Neural cell (in vitro differentiated cells): ENCODE data around the gene ZAP70. TPM values are rescaled to one million over a fixed set of nuclear protein-coding genes. Genes with fewer than 3 reads are reported as not detected.
A peak's percentile ranks its signal among the peaks of the same experiment; 100 is the strongest.

Experiments used
- H2AFZ ChIP-seq: fragments of 200-600, 300-800 bp; sonication (generic), shearing (Covaris generic); 2 replicates; pipeline ENCODE4 v1.6.0; 2014; ENCODE audit warnings: low read depth, mild to moderate bottlenecking, antibody characterized with exemption, low read length, moderate library complexity
- H3F3A ChIP-seq: fragments of 200-600 bp; shearing (Covaris generic); 2 replicates; pipeline ENCODE4 v1.6.1; 2016; ENCODE audit warnings: mild to moderate bottlenecking, moderate library complexity, mixed read lengths, antibody characterized with exemption, low read length; ENCODE audit not compliant: insufficient read depth, poor library complexity, severe bottlenecking
- H3K27ac ChIP-seq: fragments of 200-600, 300-800 bp; sonication (generic), shearing (Covaris generic); 2 replicates; pipeline ENCODE4 v1.5.1; 2014; ENCODE audit warnings: mild to moderate bottlenecking, low read length, moderate library complexity
- H3K27me3 ChIP-seq: fragments of 300-800, 200-600 bp; sonication (generic), shearing (Covaris generic); 2 replicates; pipeline ENCODE4 v1.6.0; 2014; ENCODE audit warnings: mild to moderate bottlenecking, low read depth, low read length, moderate library complexity; ENCODE audit not compliant: insufficient read depth
- H3K36me3 ChIP-seq: fragments of 300-800, 200-600 bp; sonication (generic), shearing (Covaris generic); 2 replicates; pipeline ENCODE4 v1.5.1; 2014; ENCODE audit warnings: mild to moderate bottlenecking, antibody characterized with exemption, low read length, moderate library complexity; ENCODE audit not compliant: insufficient read depth
- H3K4me2 ChIP-seq: fragments of 300-800, 200-600 bp; sonication (generic), shearing (Covaris generic); 2 replicates; pipeline ENCODE4 v1.6.0; 2014; ENCODE audit warnings: mild to moderate bottlenecking, low read length
- H3K4me3 ChIP-seq: fragments of 300-800, 200-600 bp; sonication (generic), shearing (Covaris generic); 2 replicates; pipeline ENCODE4 v1.5.1; 2014; ENCODE audit warnings: mild to moderate bottlenecking, low read length, moderate library complexity
- H3K79me2 ChIP-seq: fragments of 200-600 bp; shearing (Covaris generic); replicated peaks from 2 replicates; pipeline ENCODE4 v1.6.0; 2014; ENCODE audit warnings: mild to moderate bottlenecking, low read length, moderate library complexity; ENCODE audit not compliant: insufficient read depth
- H3K9ac ChIP-seq: fragments of 300-800, 200-600 bp; sonication (generic), shearing (Covaris generic); 2 replicates; pipeline ENCODE4 v1.6.1; 2016; ENCODE audit warnings: mild to moderate bottlenecking, low read length, mixed read lengths
- H3K9me2 ChIP-seq: fragments of 200-600 bp; shearing (Covaris generic); 2 replicates; pipeline ENCODE4 v1.6.1; 2016; ENCODE audit warnings: mild to moderate bottlenecking, low read length, mixed read lengths; ENCODE audit not compliant: insufficient read depth
- H3K9me3 ChIP-seq: fragments of 200-600, 300-800 bp; sonication (generic), shearing (Covaris generic); 2 replicates; pipeline ENCODE4 v1.6.1; 2016; ENCODE audit warnings: mild to moderate bottlenecking, mixed run types, low read length, moderate library complexity, mixed read lengths
- H4K20me1 ChIP-seq: fragments of 200-600 bp; shearing (Covaris generic); 2 replicates; pipeline ENCODE4 v1.6.1; 2016; ENCODE audit warnings: mild to moderate bottlenecking, mixed run types; ENCODE audit not compliant: insufficient read depth
- CTCF ChIP-seq: fragments of 450-650 bp; IDR thresholded peaks from 2 replicates; pipeline ENCODE4 v1.5.1; 2014; ENCODE audit warnings: antibody characterized with exemption, mild to moderate bottlenecking, moderate library complexity; ENCODE audit not compliant: poor library complexity, severe bottlenecking
- EP300 ChIP-seq: fragments of 450-650 bp; conservative IDR thresholded peaks from 2 replicates; pipeline ENCODE4 v1.6.1; 2014; ENCODE audit warnings: antibody characterized with exemption, mild to moderate bottlenecking, moderate library complexity; ENCODE audit not compliant: poor library complexity, severe bottlenecking
- EZH2 ChIP-seq: fragments of 200-600, 300-800 bp; shearing (Covaris generic), sonication (generic); IDR thresholded peaks from 2 replicates; pipeline ENCODE4 v1.6.1; 2014; ENCODE audit warnings: antibody characterized with exemption, low read length, borderline replicate concordance, mild to moderate bottlenecking; ENCODE audit not compliant: insufficient read depth, poor library complexity, severe bottlenecking
- MXI1 ChIP-seq: fragments of 450-650 bp; conservative IDR thresholded peaks from 2 replicates; pipeline ENCODE4 v1.6.1; 2014; ENCODE audit warnings: antibody characterized with exemption, mild to moderate bottlenecking; ENCODE audit not compliant: poor library complexity, severe bottlenecking
- POLR2AphosphoS5 ChIP-seq: IDR thresholded peaks from 2 replicates; pipeline ENCODE4 v1.6.1; 2012
- RAD21 ChIP-seq: fragments of 450-650 bp; conservative IDR thresholded peaks from 2 replicates; pipeline ENCODE4 v1.6.1; 2014; ENCODE audit warnings: antibody characterized with exemption, mild to moderate bottlenecking, moderate library complexity
- REST ChIP-seq: IDR thresholded peaks from 2 replicates; pipeline ENCODE4 v1.6.1; 2012; ENCODE audit warnings: borderline replicate concordance
- SMC3 ChIP-seq: fragments of 450-650 bp; conservative IDR thresholded peaks from 2 replicates; pipeline ENCODE4 v1.6.1; 2014; ENCODE audit warnings: antibody characterized with exemption, mild to moderate bottlenecking, moderate library complexity; ENCODE audit not compliant: poor library complexity
- TAF1 ChIP-seq: IDR thresholded peaks from 2 replicates; pipeline ENCODE4 v1.6.1; 2012; ENCODE audit warnings: low read depth
- polyA plus RNA-seq: library from polyadenylated mRNA; depleted of rRNA; stranded (reverse); fragments of >200 nt; gene quantifications from 2 replicates; pipeline ENCODE4 v1.2.3, GENCODE V29; 2014

The ZAP70 gene
- polyA plus RNA-seq, 1 donor from 2014 or later = 0.59 TPM

- TF ChIP-seq SMC3 (no peak), RAD21 (no peak), EP300 (no peak), MXI1 (no peak), REST (no peak), TAF1 (no peak), EZH2 (no peak), POLR2AphosphoS5 (no peak), CTCF (no peak)
- Histone ChIP-seq H3K9ac (no peak overlapping the region), H4K20me1 (no peaks in the 10 kb centered on the region), H3F3A (no peaks in the 10 kb centered on the region), H3K27me3 (no peaks in the 10 kb centered on the region), H3K27ac (no peak overlapping the region), H3K9me2 (no peaks in the 10 kb centered on the region), H3K36me3 (no peaks in the 10 kb centered on the region), H2AFZ (no peak overlapping the region), H3K4me3 (no peak overlapping the region), H3K79me2 (no peaks in the 10 kb centered on the region), H3K4me2 (no peak overlapping the region), H3K9me3 (no peaks in the 10 kb centered on the region)
Observed at GRCh38 chr2:97739893-97740245, 26.5 kb downstream of the ZAP70 start.

- H3K27ac ChIP-seq = no peak overlapping the region
- H3K27me3 ChIP-seq = no peaks in the 10 kb centered on the region
- H3F3A ChIP-seq = no peaks in the 10 kb centered on the region
- no peaks in the 10 kb centered on the region for H3K79me2 ChIP-seq
- TF ChIP-seq MXI1 (no peak), POLR2AphosphoS5 (no peak), SMC3 (no peak), CTCF (peak; percentile 39)
- H3K9ac ChIP-seq = no peak overlapping the region
- H2AFZ ChIP-seq = no peak overlapping the region
- H4K20me1 ChIP-seq = no peaks in the 10 kb centered on the region
- no peaks in the 10 kb centered on the region for H3K9me3 ChIP-seq
- H3K4me3 ChIP-seq = no peak overlapping the region
- H3K36me3 ChIP-seq = no peaks in the 10 kb centered on the region
- no peak overlapping the region for H3K4me2 ChIP-seq
- H3K9me2 ChIP-seq = no peaks in the 10 kb centered on the region
Observed at GRCh38 chr2:97740590-97741182, 27.3 kb downstream of the ZAP70 start.
